HepG2 (cell line): ENCODE measurements around the gene SPAG5. TPM values are rescaled to one million over a fixed set of nuclear protein-coding genes. Genes with fewer than 3 reads are reported as not detected.

Experiments
- ATAC-seq: fragments of 200-7000 bp; cut with Tn5 transposase; 3 replicates; pipeline ENCODE4 v1.9.1; 2020; ENCODE audit warnings: mild to moderate bottlenecking, moderate library complexity
- BruUV-seq: library from RNA; stranded (reverse); fragments of 400-500 nt; replicated peaks from 2 replicates; lab custom pipeline; 2021; lab: Mats Ljungman, UMichigan
- CTCF ChIA-PET: fragments of 300-600 bp; formaldehyde crosslinking; extraction: SDS; loops from one replicate; lab custom pipeline; 2021; ENCODE audit warnings: low total read pairs, inconsistent platforms, low intra/inter-chr PET ratio; lab: Yijun Ruan, JAX
- POLR2A ChIA-PET: fragments of 350-600 bp; sonication (Branson Sonifier 250); formaldehyde crosslinking; loops from one replicate; lab custom pipeline; 2020; ENCODE audit warnings: antibody characterized with exemption, inconsistent platforms; lab: Yijun Ruan, JAX
- DNase-seq: peaks from one replicate; pipeline ENCODE4 v3.0.0-alpha.2; 2015; ENCODE audit warnings: low spot score
- FAIRE-seq: peaks from 3 replicates; lab custom pipeline; 2011; peaks lifted over from hg19 to GRCh38; lab: Jason Lieb, UNC
- H2AFZ ChIP-seq: one replicate; pipeline ENCODE4 v1.6.1; 2011; ENCODE audit warnings: low read length, inconsistent platforms
- H3K27ac ChIP-seq: fragments of 300-600 bp; 3 replicates; pipeline ENCODE4 v1.8.0; 2011; ENCODE audit warnings: mixed run types, mild to moderate bottlenecking, mixed read lengths, low read length, inconsistent platforms; ENCODE audit not compliant: insufficient read depth; ENCODE audit errors: extremely low read length
- H3K27me3 ChIP-seq, 2 experiments: fragments of 200-600 bp in 1 of 2; 2 replicates in 1 of 2; 3 replicates in 1 of 2; pipeline versions ENCODE4 v1.6.0 to v1.8.0; 2011; ENCODE audit warnings: low read length in 2 of 2, mild to moderate bottlenecking in 2 of 2, moderate library complexity in 2 of 2, inconsistent platforms in 1 of 2; ENCODE audit not compliant: insufficient read depth in 2 of 2, control insufficient read depth in 1 of 2
- H3K36me3 ChIP-seq, 2 experiments: fragments of 200-600 bp in 1 of 2; replicated peaks in 1 of 2; 2 replicates in 1 of 2; 3 replicates in 1 of 2; pipeline versions ENCODE4 v1.5.1 to v1.8.0; 2011; ENCODE audit warnings: low read length in 2 of 2, inconsistent platforms in 1 of 2; ENCODE audit not compliant: insufficient read depth in 2 of 2, control insufficient read depth in 1 of 2
- H3K4me1 ChIP-seq: 2 replicates; pipeline ENCODE4 v1.5.1; 2012; ENCODE audit warnings: low read length, inconsistent platforms; ENCODE audit not compliant: insufficient read depth
- H3K4me2 ChIP-seq: 2 replicates; pipeline ENCODE4 v1.6.0; 2011; ENCODE audit warnings: low read depth, low read length, inconsistent platforms
- H3K4me3 ChIP-seq, 3 experiments: fragments of 200-600 bp in 1 of 3; sonication (generic), shearing (Covaris generic) in 1 of 3; replicated peaks in 1 of 3; 2 replicates each; pipeline ENCODE4 v1.5.1; 2011 to 2016; ENCODE audit warnings: low read length in 3 of 3, inconsistent platforms in 2 of 3, low read depth in 2 of 3, mild to moderate bottlenecking in 2 of 3, control low read depth in 1 of 3, mixed read lengths in 1 of 3; ENCODE audit not compliant: insufficient read depth in 1 of 3
- H3K79me2 ChIP-seq: one replicate; pipeline ENCODE4 v1.6.1; 2011; ENCODE audit warnings: low read length, inconsistent platforms; ENCODE audit not compliant: insufficient read depth
- H3K9ac ChIP-seq: 2 replicates; pipeline ENCODE4 v1.6.0; 2011; ENCODE audit warnings: mild to moderate bottlenecking, low read depth, low read length, inconsistent platforms; ENCODE audit not compliant: insufficient read depth
- H3K9me3 ChIP-seq: 2 replicates; pipeline ENCODE4 v1.5.1; 2012; ENCODE audit warnings: mild to moderate bottlenecking, low read length
- H4K20me1 ChIP-seq: 2 replicates; pipeline ENCODE4 v1.6.0; 2011; ENCODE audit warnings: inconsistent platforms, mild to moderate bottlenecking, low read length, moderate library complexity; ENCODE audit not compliant: insufficient read depth
- FOSL2 ChIP-seq: sonication (generic); formaldehyde crosslinking; IDR thresholded peaks from 2 replicates; pipeline ENCODE4 v1.4.0; 2020; ENCODE audit warnings: missing genetic modification reagents
- FOXP1 ChIP-seq, 2 experiments: fragments of 450-650 bp in 1 of 2; IDR thresholded peaks; 2 replicates each; pipeline ENCODE4 v1.6.1; 2017 to 2018; ENCODE audit warnings: antibody characterized with exemption in 1 of 2
- HMG20A ChIP-seq: IDR thresholded peaks from 2 replicates; pipeline ENCODE4 v1.6.1; 2016; ENCODE audit warnings: borderline replicate concordance
- HNRNPH1 ChIP-seq: fragments of 200-400 bp; formaldehyde crosslinking; optimal IDR thresholded peaks from 2 replicates; pipeline ENCODE3; 2017; ENCODE audit warnings: mild to moderate bottlenecking, low read depth, low read length
- SAP130 ChIP-seq: IDR thresholded peaks from 2 replicates; pipeline ENCODE4 v1.6.1; 2016; ENCODE audit warnings: low read depth
- ZNF101 ChIP-seq: sonication (generic); formaldehyde crosslinking; IDR thresholded peaks from 2 replicates; pipeline ENCODE4 v1.4.0; 2020; ENCODE audit warnings: mild to moderate bottlenecking, low read depth, missing genetic modification reagents, borderline replicate concordance
- ZNF12 ChIP-seq: sonication (generic); formaldehyde crosslinking; IDR thresholded peaks from 2 replicates; pipeline ENCODE4 v1.5.0; 2020; ENCODE audit warnings: missing genetic modification reagents
- ZNF746 ChIP-seq: sonication (generic); formaldehyde crosslinking; IDR thresholded peaks from 2 replicates; pipeline ENCODE4 v1.8.0; 2022; ENCODE audit warnings: mild to moderate bottlenecking, missing genetic modification reagents
- ZNF839 ChIP-seq: sonication (generic); formaldehyde crosslinking; IDR thresholded peaks from 2 replicates; pipeline ENCODE4 v1.4.0; 2020; ENCODE audit warnings: missing genetic modification reagents, mild to moderate bottlenecking, borderline replicate concordance
- ZSCAN12 ChIP-seq: sonication (generic); formaldehyde crosslinking; IDR thresholded peaks from 2 replicates; pipeline ENCODE4 v1.9.0; 2021; ENCODE audit warnings: mild to moderate bottlenecking, missing genetic modification reagents
- WGBS: methylation state at CpG from one replicate; pipeline ENCODE4 v1.1.6; 2017; ENCODE audit warnings: low lambda C conversion rate; 5-methylcytosine and 5-hydroxymethylcytosine counted together
- in situ Hi-C: cut with HindIII; loops from 2 replicates; pipeline ENCODE4 v1.10.0; 2017; ENCODE audit warnings: low pct_unique_long_range_greater_than_20kb; ENCODE audit not compliant: extremely low pct_ligation_motif_present
- intact Hi-C: fragments of 100-400 bp; cut with micrococcal nuclease; formaldehyde crosslinking; loops from one replicate; pipeline ENCODE4 v1.10.0; 2022; ENCODE audit not compliant: unreplicated experiment
- polyA plus RNA-seq, 8 experiments: library from polyadenylated mRNA; depleted of rRNA in 3 of 8; stranded (reverse) in 7 of 8; unstranded in 1 of 8; fragments of >200 nt; fragmentation: Illumina TruSeq in 4 of 8; extraction: Trizol in 4 of 8; gene quantifications; 2 replicates each; pipeline versions ENCODE4 v1.2.1 to v1.2.3, GENCODE V29; 2011 to 2016; ENCODE audit warnings: low read depth in 4 of 8, missing spikeins in 1 of 8, mixed read lengths in 1 of 8; ENCODE audit not compliant: insufficient read depth in 1 of 8
- total RNA-seq, 5 experiments: library from RNA; depleted of rRNA; stranded (reverse); fragments of >200 nt; fragmentation: Illumina TruSeq; extraction: Trizol; gene quantifications; 2 replicates each; pipeline ENCODE4 v1.2.3, GENCODE V29; 2016; ENCODE audit warnings: low read depth in 1 of 5
- TF ChIP-seq, protein P1 (sequence below): sonication (generic); formaldehyde crosslinking; IDR thresholded peaks from 2 replicates; pipeline ENCODE4 v1.4.0; 2020; ENCODE audit warnings: missing genetic modification reagents
- TF ChIP-seq, protein P2 (sequence below): sonication (generic); formaldehyde crosslinking; IDR thresholded peaks from 2 replicates; pipeline ENCODE4 v1.4.0; 2020; ENCODE audit warnings: mild to moderate bottlenecking, missing genetic modification reagents

The SPAG5 gene
- total and polyA plus RNA-seq, 2 of the 13 experiments (the other 11 are each of a cell fraction or from before 2014, with no cell fraction given), result 41.4 to 98.0 TPM

GRCh38 chr17:28615260-28615940 lies 16.6 kb upstream of the SPAG5 start:
- CTCF ChIA-PET, result interaction anchor here (0.9 kb wide), 1 partner anchor 67 kb away, joined by 3 read pairs; no protein-coding TSS in a partner anchor
- Histone ChIP-seq H3K36me3 (peaks cover 43 to 67% of the 10 kb centered on the region in 2 experiments), H3K79me2 (no peaks in the 10 kb centered on the region), H3K4me2 (no peak overlapping the region), H3K9ac (no peak overlapping the region), H3K27ac (no peak overlapping the region), H3K9me3 (no peaks in the 10 kb centered on the region), H3K27me3 (no peaks in the 10 kb centered on the region), H3K4me1 (no peaks in the 10 kb centered on the region), H2AFZ (no peak overlapping the region), H4K20me1 (no peaks in the 10 kb centered on the region), H3K4me3 (no peak overlapping the region)
- in situ Hi-C loops, result no loop called here
- WGBS, result 96% methylated on average over 4 of the region's 4 CpGs
- intact Hi-C loops, result no loop called here
- FAIRE-seq (no peak), ATAC-seq (no peak), DNase-seq (no peak)
- no TSS peak for BruUV-seq
- POLR2A ChIA-PET, result no interaction called here
- TF ChIP-seq FOXP1 (IDR thresholded peaks at IDR 0.05) (no peak), FOXP1 (CRISPR knock-in tag; IDR thresholded peaks at IDR 0.05) (no peak), ZNF101 (CRISPR knock-in tag) (no peak), SAP130 (CRISPR knock-in tag) (no peak), HMG20A (CRISPR knock-in tag) (no peak), HNRNPH1 (no peak), ZSCAN12 (CRISPR knock-in tag) (no peak), ZNF746 (CRISPR knock-in tag) (no peak), ZNF839 (no peak), ZNF12 (CRISPR knock-in tag) (no peak), FOSL2 (CRISPR knock-in tag) (no peak)
- TF ChIP-seq, protein P1, sequence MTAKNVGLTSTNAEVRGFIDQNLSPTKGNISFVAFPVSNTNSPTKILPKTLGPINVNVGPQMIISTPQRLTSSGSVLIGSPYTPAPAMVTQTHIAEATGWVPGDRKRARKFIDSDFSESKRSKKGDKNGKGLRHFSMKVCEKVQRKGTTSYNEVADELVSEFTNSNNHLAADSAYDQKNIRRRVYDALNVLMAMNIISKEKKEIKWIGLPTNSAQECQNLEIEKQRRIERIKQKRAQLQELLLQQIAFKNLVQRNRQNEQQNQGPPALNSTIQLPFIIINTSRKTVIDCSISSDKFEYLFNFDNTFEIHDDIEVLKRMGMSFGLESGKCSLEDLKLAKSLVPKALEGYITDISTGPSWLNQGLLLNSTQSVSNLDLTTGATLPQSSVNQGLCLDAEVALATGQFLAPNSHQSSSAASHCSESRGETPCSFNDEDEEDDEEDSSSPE, result no peak
- TF ChIP-seq, protein P2, sequence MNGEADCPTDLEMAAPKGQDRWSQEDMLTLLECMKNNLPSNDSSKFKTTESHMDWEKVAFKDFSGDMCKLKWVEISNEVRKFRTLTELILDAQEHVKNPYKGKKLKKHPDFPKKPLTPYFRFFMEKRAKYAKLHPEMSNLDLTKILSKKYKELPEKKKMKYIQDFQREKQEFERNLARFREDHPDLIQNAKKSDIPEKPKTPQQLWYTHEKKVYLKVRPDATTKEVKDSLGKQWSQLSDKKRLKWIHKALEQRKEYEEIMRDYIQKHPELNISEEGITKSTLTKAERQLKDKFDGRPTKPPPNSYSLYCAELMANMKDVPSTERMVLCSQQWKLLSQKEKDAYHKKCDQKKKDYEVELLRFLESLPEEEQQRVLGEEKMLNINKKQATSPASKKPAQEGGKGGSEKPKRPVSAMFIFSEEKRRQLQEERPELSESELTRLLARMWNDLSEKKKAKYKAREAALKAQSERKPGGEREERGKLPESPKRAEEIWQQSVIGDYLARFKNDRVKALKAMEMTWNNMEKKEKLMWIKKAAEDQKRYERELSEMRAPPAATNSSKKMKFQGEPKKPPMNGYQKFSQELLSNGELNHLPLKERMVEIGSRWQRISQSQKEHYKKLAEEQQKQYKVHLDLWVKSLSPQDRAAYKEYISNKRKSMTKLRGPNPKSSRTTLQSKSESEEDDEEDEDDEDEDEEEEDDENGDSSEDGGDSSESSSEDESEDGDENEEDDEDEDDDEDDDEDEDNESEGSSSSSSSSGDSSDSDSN, result no peak
